Loucy (cell line): ENCODE data around the gene MUC5B.

ENCODE experiments used
- EZH2phosphoT487 ChIP-seq: fragments of 200-600 bp; IDR thresholded peaks from 2 replicates; pipeline ENCODE4 v1.6.1; 2018; ENCODE audit warnings: antibody characterized with exemption, mild to moderate bottlenecking, moderate library complexity, borderline replicate concordance
- TF ChIP-seq, protein P1 (sequence below): fragments of 200-600 bp; sonication (generic); conservative IDR thresholded peaks from 2 replicates; pipeline ENCODE4 v1.5.1; 2014; ENCODE audit warnings: mild to moderate bottlenecking, antibody characterized with exemption, low read length

DNA sequence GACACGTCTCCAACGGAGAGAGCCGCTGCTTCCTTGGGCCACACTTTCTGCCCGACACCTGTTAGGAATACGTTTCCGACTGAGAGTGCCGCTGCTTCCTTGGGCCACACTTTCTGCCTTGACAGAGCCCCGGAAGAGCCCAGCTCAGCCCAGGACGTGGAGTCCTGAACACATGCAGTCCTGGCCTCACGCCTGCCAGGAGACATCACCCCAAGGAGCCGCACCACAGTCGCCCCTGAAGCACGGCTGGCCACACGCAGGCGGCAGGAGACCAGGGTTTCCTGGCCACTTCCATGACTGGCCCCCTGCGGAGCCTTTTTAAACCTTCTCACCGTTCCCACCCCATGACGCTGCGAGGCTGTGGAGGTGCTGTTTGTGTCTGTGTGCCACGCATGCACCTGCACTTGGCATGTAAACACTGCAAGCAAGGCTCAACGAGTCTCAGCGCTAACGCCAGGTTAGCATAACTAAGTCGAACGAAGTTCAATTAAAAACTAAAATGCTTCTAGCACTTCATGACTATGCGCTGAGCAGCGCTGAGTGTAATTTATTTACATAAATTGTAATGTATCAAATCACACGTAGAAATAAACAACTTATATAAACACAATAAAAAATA, 77.8 kb downstream of the MUC5B start:
- TF ChIP-seq, protein P1, sequence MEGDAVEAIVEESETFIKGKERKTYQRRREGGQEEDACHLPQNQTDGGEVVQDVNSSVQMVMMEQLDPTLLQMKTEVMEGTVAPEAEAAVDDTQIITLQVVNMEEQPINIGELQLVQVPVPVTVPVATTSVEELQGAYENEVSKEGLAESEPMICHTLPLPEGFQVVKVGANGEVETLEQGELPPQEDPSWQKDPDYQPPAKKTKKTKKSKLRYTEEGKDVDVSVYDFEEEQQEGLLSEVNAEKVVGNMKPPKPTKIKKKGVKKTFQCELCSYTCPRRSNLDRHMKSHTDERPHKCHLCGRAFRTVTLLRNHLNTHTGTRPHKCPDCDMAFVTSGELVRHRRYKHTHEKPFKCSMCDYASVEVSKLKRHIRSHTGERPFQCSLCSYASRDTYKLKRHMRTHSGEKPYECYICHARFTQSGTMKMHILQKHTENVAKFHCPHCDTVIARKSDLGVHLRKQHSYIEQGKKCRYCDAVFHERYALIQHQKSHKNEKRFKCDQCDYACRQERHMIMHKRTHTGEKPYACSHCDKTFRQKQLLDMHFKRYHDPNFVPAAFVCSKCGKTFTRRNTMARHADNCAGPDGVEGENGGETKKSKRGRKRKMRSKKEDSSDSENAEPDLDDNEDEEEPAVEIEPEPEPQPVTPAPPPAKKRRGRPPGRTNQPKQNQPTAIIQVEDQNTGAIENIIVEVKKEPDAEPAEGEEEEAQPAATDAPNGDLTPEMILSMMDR, result no peak
- TF ChIP-seq EZH2phosphoT487, result no peak
